Uterus (tissue), 4 donors: ENCODE measurements around the gene TAMM41. TPM values are rescaled to one million over a fixed set of nuclear protein-coding genes. Genes with fewer than 3 reads are reported as not detected.

ENCODE experiments used
- DNase-seq, 2 donors: peaks; one replicate each; pipeline ENCODE4 v3.0.0-alpha.2; 2019 to 2020
- H3K27ac ChIP-seq, 2 donors: fragments of 200-600 bp; sonication (generic); 1 replicate in 1 of 2; 2 replicates in 1 of 2; pipeline ENCODE4 v1.5.1; 2016 to 2018
- H3K27me3 ChIP-seq, 2 donors: fragments of 200-600 bp; sonication (generic); one replicate each; pipeline ENCODE4 v1.5.1; 2018 to 2019; ENCODE audit warnings: control low read depth in 1 of 2
- H3K36me3 ChIP-seq, 2 donors: fragments of 200-600 bp; sonication (generic); one replicate each; pipeline ENCODE4 v1.5.1; 2019; ENCODE audit warnings: control low read depth in 1 of 2
- H3K4me1 ChIP-seq, 2 donors: fragments of 200-600 bp; sonication (generic); one replicate each; pipeline ENCODE4 v1.5.1; 2018 to 2019; ENCODE audit warnings: control low read depth in 1 of 2
- H3K4me3 ChIP-seq, 2 donors: fragments of 200-600 bp; sonication (generic); 1 replicate in 1 of 2; 2 replicates in 1 of 2; pipeline ENCODE4 v1.5.1; 2018 to 2019; ENCODE audit warnings: mild to moderate bottlenecking in 1 of 2
- H3K9me3 ChIP-seq, 2 donors: fragments of 200-600 bp; sonication (generic); one replicate each; pipeline ENCODE4 v1.5.1; 2019; ENCODE audit warnings: control low read depth in 1 of 2
- POLR2A ChIP-seq, 2 donors: fragments of 450-650 bp; IDR thresholded peaks; one replicate each; pipeline ENCODE4 v1.6.1; 2016; ENCODE audit warnings: antibody characterized with exemption in 2 of 2, mild to moderate bottlenecking in 1 of 2, moderate library complexity in 1 of 2
- intact Hi-C: fragments of 100-400 bp; cut with DNase I; formaldehyde crosslinking; loops from one replicate; pipeline ENCODE4 v1.15.1; 2023; ENCODE audit warnings: low total_unique reads
- total RNA-seq, 4 donors: library from RNA; depleted of rRNA in 3 of 4; stranded (reverse); fragments of >200 nt in 3 of 4; gene quantifications; one replicate each; pipeline versions ENCODE4 v1.1.0 to v1.2.4, GENCODE V29; 2014 to 2023
- TF ChIP-seq, protein P1 (sequence below), 4 experiments: fragments of 200-600 bp in 2 of 4; fragments of 450-650 bp in 2 of 4; sonication (generic) in 2 of 4; IDR thresholded peaks; one replicate each; pipeline ENCODE4 v1.5.1; 2016 to 2019; ENCODE audit warnings: antibody characterized with exemption in 4 of 4, mild to moderate bottlenecking in 2 of 4, moderate library complexity in 1 of 4
- donor health status: DM: yes; HTN: yes; CAD: no.

TAMM41 gene
- total RNA-seq, 4 donors from 2014 or later, result 4.9 to 34.6 (median 25.6) TPM

DNA sequence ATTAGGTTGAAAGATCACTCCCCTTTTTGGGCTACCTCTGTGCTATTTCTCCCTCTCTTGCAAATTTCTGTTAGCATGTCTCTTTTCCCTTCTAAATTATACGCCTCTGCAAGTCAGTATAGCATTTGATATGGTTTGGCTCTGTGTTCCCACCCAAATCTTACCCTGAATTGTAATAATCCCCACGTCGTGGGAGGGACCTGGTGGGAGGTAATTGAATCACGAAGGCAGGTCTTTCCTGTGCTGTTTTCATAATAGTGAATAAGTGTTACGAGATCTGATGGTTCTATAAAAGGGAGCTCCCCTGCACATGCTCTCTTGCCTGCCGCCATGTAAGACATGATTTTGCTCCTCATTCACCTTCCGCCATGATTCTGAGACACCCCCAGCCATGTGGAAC is 41.0 kb downstream of the TAMM41 start:
- Histone ChIP-seq H3K27ac (no peak overlapping the region), H3K27me3 (no peaks in the 10 kb centered on the region), H3K4me3 (no peak overlapping the region), H3K4me1 (no peaks in the 10 kb centered on the region), H3K9me3 (no peaks in the 10 kb centered on the region), H3K36me3 (no peaks in the 10 kb centered on the region)
- no peak for DNase-seq
- intact Hi-C loops, result loop anchor here (10.0 kb wide), 2 partner anchors 151 to 431 kb away; no protein-coding TSS in a partner anchor
- no peak for TF ChIP-seq POLR2A (IDR thresholded peaks at IDR 0.05)
- TF ChIP-seq, protein P1, sequence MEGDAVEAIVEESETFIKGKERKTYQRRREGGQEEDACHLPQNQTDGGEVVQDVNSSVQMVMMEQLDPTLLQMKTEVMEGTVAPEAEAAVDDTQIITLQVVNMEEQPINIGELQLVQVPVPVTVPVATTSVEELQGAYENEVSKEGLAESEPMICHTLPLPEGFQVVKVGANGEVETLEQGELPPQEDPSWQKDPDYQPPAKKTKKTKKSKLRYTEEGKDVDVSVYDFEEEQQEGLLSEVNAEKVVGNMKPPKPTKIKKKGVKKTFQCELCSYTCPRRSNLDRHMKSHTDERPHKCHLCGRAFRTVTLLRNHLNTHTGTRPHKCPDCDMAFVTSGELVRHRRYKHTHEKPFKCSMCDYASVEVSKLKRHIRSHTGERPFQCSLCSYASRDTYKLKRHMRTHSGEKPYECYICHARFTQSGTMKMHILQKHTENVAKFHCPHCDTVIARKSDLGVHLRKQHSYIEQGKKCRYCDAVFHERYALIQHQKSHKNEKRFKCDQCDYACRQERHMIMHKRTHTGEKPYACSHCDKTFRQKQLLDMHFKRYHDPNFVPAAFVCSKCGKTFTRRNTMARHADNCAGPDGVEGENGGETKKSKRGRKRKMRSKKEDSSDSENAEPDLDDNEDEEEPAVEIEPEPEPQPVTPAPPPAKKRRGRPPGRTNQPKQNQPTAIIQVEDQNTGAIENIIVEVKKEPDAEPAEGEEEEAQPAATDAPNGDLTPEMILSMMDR (IDR thresholded peaks at IDR 0.05), result no peak

DNA sequence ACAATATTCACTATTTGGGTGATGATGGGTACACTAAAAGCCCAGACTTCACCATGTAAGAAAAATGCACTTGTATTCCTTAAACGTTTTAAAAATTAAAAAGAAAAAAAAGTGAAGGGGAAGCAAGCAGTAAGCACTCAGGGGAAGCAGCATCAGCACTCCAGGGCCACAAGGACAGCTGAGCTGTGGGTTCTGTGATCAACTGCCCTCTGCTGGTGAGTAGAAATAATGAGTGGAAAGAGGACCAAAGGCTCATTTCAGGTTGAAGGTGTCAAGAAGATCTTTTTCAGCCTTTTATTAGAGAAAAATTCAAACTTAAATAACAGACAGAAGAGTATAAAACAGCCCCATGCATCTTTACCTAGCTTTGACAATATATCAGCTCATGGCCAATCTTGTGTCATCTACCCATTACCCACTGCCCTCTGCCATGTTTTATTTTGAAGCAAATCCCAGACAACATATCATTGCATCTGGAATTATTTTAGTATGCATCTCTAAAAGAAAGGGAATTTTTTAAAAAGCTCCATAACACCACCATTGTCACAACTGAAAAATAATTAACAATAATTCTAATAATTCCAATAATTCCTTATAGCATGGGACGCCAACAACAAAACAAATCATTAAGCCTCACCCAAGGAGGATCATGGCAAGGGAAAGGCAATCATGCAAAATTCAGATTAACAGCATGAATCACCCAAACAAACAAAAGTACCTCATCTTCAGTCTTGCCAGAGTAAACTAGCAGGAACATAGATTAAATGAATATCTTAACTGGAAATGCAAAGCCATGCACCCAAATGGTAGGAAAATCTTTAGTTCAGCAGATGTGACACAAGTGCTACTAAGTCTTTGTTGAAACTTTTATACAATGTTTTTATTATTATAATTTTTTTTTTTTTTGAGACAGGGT is 42.5 kb downstream of the TAMM41 start:
- Histone ChIP-seq H3K4me1 (no peaks in the 10 kb centered on the region), H3K36me3 (no peaks in the 10 kb centered on the region), H3K9me3 (no peaks in the 10 kb centered on the region), H3K27ac (no peak overlapping the region), H3K4me3 (no peak overlapping the region), H3K27me3 (no peaks in the 10 kb centered on the region)
- no peak for TF ChIP-seq POLR2A (IDR thresholded peaks at IDR 0.05)
- TF ChIP-seq, protein P1 (IDR thresholded peaks at IDR 0.05), result peak; percentile 62 to 74 (median 70)
- DNase-seq, result peak in 1 of 2 donors; percentile 46
- intact Hi-C loops, result loop anchor here (10.0 kb wide), 2 partner anchors 149 to 429 kb away; no protein-coding TSS in a partner anchor

DNA sequence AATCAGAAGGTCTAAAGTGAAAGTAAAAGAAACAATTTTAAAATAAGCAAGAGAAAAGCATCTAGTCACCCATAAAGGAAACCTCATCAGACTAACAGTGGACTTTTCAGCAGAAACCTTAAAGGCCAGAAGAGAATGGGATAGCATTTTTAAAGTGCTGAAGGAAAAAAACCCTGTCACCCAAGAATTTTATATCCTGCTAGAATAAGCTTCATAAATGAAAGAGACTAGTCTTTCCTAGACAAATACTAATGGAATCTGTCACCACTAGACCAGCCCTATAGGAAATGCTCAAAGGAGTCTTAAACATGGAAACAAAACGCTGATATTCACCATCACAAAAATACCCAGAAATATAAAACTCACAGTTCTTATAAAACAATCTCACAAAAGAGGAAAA is 46.9 kb downstream of the TAMM41 start:
- no peak for DNase-seq
- Histone ChIP-seq H3K4me3 (no peak overlapping the region), H3K27me3 (no peaks in the 10 kb centered on the region), H3K27ac (no peak overlapping the region), H3K36me3 (no peaks in the 10 kb centered on the region), H3K9me3 (no peaks in the 10 kb centered on the region), H3K4me1 (no peaks in the 10 kb centered on the region)
- intact Hi-C loops, result loop anchor here (10.0 kb wide), 2 partner anchors 145 to 425 kb away; no protein-coding TSS in a partner anchor
- TF ChIP-seq POLR2A (IDR thresholded peaks at IDR 0.05), result no peak
- TF ChIP-seq, protein P1 (IDR thresholded peaks at IDR 0.05), result no peak

DNA sequence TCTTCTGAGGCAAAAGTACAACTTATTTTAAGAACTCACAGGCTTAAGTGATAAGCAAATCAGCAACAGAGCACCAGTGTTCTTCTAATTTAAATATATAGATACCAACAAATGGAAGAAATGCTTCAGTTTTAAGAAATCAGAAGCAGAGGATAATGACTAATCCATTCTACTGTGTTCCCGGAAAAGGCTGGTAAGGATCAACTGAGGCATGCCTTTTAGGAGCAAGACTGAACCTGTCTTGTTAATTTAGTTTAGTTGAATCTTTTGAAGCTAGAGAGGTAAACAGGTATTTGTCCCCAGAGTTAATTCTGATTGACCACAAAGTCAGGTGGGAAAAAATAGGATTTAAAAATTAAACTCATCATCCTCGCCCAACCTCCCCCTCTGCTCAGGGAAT is 51.8 kb downstream of the TAMM41 start:
- H3K27ac ChIP-seq, result no peak overlapping the region
- TF ChIP-seq, protein P1 (IDR thresholded peaks at IDR 0.05), result no peak
- no peak for TF ChIP-seq POLR2A (IDR thresholded peaks at IDR 0.05)
- H3K9me3 ChIP-seq, result no peaks in the 10 kb centered on the region
- H3K4me3 ChIP-seq, result no peak overlapping the region
- intact Hi-C loops, result no loop called here
- no peaks in the 10 kb centered on the region for H3K4me1 ChIP-seq
- DNase-seq, result no peak
- no peaks in the 10 kb centered on the region for H3K27me3 ChIP-seq
- no peaks in the 10 kb centered on the region for H3K36me3 ChIP-seq
